Stimulated activated CD8-positive, alpha-beta memory T cell treated with anti-CD3 and anti-CD28 coated beads, Interleukin-4, amount 100 ng/mL, for 24 hours (primary cell): ENCODE measurements around the gene AK3.
A peak's percentile ranks its signal among the peaks of the same experiment; 100 is the strongest.

ENCODE experiments used
- DNase-seq: peaks from one replicate; pipeline ENCODE4 v3.0.0-alpha.2; 2020; ENCODE audit warnings: low read depth

AK3 gene

GRCh38 chr9:4706021-4706420 lies 35.0 kb downstream of the AK3 start:
- no peak for DNase-seq

DNA sequence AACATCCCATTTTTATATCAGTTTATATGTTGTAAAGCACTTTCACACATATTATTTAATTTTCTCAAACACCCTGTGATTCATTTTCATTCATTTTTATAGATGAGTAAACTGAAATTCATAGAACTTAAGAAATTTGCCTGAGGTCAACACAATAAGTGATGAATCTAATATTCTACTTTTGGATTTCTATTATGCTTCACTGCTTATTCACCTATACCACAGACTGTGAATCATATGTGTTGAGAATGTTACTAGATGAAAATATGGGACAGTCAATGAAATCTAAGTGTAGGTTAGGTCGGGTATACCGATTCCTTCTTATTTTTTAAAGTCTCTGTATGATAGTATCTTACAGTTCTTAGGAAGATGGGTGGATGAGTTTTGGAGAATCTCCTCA lies 36.9 kb downstream of the AK3 start:
- no peak for DNase-seq

DNA sequence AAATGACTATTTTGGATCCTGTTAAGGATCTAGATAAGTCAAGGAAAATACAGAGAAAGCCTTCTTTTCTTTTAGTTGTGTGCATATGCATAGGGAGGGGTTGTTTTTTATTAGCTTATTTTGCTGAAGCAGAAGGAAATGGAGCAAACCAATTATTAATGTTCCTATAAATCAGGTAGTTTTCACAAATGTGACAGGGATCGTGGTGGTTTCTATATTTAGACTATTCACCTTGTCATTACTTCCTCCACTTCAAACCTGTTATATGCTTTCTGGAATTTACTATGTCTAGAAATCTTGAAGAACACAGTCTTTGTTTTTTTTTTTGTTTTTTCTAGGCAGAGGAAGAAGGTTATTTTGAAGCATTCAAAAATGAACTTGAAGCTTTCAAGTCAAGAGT lies 39.5 kb downstream of the AK3 start:
- no peak for DNase-seq

DNA sequence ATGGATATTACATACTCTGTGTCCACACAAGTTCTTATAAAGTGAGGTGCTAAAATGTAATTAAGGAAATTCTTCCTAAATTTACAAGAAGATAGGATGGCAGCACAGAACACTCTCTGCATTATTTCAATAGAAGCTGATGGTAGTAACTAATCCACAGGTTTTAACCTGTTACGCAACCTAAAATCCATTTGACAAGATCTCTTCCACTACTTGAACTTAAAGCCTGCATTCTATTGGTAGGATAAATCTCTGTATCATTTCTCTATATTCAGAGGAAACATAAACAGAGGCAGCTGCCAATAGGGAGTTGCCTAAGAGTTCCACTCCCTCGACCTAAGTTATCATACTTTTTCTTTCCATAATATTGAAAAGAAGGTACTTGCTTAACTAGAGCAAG lies 40.1 kb downstream of the AK3 start:
- DNase-seq: no peak

- no peak for DNase-seq
Measured at GRCh38 chr9:4700091-4700490, 40.9 kb downstream of the AK3 start.

DNA sequence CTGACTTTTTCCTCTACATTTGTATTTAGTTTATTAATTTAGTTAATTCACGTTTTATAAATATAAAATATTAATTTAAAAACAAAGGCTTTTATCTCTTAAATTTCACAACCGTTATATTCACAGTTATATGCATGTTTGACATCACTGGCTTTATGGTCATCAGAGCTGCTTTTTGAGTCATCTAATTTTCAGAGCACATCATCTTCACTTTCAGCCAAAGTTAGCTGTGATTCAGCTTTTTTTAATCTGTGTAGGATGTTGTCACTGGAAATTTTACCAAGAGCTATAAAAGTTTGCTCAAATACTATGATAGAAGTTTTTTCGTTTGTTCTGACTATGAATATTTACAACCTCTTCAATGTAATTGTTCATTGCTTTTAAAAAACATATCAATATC lies 49.2 kb downstream of the AK3 start:
- no peak for DNase-seq

DNA sequence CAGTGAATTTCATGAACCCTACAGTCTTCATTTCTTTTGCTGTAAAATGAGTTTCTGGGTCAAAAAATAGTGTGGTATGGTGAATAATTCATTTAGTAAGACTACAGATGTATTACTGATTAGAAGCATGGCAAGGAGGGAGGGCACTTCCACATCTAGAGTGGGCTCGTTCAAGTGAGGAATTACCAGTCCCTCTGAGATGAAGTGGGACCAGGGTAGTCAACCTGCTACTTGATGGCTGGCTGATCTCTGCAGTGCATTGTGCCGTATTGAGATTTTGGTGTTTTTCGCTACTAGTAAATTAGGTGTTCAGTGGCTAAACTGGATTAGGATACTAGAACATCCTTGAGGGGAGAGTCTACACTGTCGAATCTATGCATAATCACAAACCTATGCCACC lies 50.9 kb downstream of the AK3 start:
- DNase-seq: no peak

DNA sequence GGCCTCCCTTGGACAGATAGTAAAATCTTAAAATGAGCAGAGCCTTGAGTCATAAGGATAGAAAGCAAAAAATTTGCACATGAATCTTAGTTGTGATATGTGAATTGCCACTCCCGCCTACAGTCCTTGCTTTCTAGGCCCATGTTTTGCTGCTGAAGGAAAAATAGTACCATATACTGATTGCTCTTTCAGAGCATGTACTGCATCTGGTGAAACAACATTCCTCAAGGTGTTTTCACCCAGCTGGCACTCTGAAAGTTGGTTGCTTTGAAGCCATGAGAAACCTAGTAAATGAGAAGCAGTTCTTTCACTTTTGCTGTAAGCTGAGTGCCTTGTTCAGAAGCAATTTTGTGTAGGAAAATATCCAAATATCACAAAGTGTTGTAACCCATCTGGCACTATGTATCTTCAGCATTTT lies 51.3 kb downstream of the AK3 start:
- no peak for DNase-seq

DNA sequence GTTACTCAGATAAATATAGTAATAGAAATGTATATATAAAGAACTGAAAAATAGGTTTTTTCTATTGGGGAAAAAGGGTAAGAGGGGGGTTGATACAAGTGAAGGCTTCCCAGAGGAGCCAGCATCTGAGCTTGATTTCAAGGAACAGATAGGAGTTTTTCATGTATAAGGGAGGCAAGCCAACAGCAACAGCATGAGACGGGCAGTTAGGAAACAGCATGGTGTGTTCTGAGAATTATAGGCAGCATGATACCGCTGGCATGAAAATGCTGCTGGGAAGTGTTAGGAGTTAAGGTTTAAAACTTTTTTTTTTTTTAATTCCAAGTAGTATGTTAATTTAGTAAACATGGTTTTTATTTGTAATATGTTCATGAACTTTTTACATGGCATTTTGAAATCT lies 52.0 kb downstream of the AK3 start:
- DNase-seq: no peak

DNA sequence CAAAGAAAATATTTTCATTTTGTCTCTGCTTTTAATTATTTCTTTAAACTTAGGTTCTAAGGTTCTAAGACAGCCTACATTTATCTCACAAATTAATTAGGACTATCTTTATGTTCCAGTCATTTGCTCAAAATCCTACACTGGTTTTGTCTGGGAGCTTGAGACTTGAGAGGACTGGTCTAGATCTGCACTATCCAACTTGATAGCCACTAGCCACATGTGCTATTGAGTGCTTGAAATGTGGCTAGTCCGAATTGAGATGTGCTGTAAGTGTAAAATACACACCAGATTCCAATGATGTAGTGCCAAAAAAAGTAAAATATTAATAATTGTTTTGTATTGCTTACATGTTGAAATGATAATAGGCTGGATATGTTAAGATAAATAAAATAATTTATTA lies 54.4 kb downstream of the AK3 start:
- DNase-seq: no peak

- no peak for DNase-seq
Measured at GRCh38 chr9:4686112-4686511, 54.9 kb downstream of the AK3 start.

DNA sequence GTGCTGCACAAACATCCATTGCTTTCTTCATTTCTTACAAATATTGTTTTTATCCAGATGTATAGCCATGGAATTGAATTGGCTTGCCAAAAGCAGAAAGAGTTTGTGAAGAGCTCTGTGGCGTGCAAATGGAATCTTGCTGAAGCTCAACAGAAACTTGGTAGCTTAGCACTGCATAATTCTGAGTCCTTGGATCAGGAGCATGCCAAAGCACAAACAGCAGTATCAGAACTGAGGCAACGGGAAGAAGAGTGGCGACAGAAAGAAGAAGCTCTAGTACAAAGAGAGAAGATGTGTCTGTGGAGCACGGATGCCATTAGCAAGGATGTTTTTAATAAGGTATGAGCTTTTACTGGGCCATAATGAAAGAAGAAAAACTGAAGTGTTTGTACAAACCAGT lies 56.2 kb downstream of the AK3 start:
- DNase-seq: no peak

GRCh38 chr9:4680750-4681149 lies 60.3 kb downstream of the AK3 start:
- DNase-seq: no peak

- DNase-seq: no peak
Measured at GRCh38 chr9:4680173-4680525, 60.9 kb downstream of the AK3 start.

GRCh38 chr9:4679268-4680172 lies 61.5 kb downstream of the AK3 start, which contains the start of gene CDC37L1:
Gene CDC37L1, plus strand, starts transcription at chr9:4679569. Its CDS starts 199 bp downstream, at chr9:4679768.
- peak; percentile 99 for DNase-seq

GRCh38 chr9:4678679-4679267 lies 62.2 kb downstream of the AK3 start:
- no peak for DNase-seq

- DNase-seq: no peak
Measured at GRCh38 chr9:4677392-4677791, 63.6 kb downstream of the AK3 start.

DNA sequence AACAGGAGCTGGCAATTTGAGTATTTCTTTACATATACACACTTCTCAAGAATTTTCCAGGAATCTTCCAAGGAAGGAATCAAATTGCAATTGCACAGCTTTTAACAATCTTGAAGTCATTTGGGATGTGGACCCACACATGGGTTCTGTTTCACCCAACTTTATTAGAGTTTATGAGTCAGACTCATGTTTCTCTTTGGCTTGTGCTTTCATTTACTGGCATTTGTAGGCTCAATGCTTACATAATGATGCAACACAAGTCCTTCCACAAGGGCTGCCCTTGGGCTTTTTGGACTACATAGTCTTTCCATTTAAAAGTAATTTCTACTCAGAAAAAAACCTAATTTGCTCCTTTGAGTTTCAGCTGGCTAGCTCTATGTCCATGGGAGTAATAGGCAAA lies 66.2 kb downstream of the AK3 start:
- DNase-seq: no peak

GRCh38 chr9:4671737-4672136 lies 69.3 kb downstream of the AK3 start:
- DNase-seq: no peak

- DNase-seq: no peak
Measured at GRCh38 chr9:4670591-4670990, 70.4 kb downstream of the AK3 start.

- no peak for DNase-seq
Measured at GRCh38 chr9:4669890-4670289, 71.1 kb downstream of the AK3 start.

- DNase-seq: no peak
Measured at GRCh38 chr9:4668604-4669003, 72.4 kb downstream of the AK3 start.

DNA sequence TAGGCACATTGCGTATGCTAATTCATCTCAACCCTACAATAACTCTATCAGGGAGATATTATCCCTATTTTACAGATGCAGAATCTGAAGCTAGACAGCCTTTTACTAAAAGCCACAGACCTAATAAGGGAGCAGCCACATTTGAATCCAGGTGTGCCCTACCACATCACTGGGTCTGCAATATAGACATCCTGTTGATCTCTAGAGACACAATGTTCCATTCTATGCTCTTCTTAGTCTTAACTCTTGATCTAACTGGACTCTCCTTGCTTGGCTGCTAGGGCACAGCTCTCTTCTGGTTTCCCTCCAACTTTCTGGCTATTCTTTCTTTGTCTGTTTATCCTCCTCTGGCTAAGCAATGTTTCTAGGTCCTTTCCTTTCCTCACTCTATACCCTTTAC lies 73.3 kb downstream of the AK3 start:
- no peak for DNase-seq
